GM21526 (cell line): ENCODE measurements around the gene MCEMP1.

Experiments
- ATAC-seq: cut with Tn5 transposase; IDR thresholded peaks from one replicate; pipeline ENCODE4 v1.9.1; 2021; ENCODE audit warnings: moderate library complexity; ENCODE audit not compliant: unreplicated experiment, low FRiP score

Gene MCEMP1

GRCh38 chr19:7718668-7719067 lies 41.8 kb downstream of the MCEMP1 start:
- ATAC-seq = no peak

GRCh38 chr19:7720351-7720750 lies 43.5 kb downstream of the MCEMP1 start:
- no peak for ATAC-seq

DNA sequence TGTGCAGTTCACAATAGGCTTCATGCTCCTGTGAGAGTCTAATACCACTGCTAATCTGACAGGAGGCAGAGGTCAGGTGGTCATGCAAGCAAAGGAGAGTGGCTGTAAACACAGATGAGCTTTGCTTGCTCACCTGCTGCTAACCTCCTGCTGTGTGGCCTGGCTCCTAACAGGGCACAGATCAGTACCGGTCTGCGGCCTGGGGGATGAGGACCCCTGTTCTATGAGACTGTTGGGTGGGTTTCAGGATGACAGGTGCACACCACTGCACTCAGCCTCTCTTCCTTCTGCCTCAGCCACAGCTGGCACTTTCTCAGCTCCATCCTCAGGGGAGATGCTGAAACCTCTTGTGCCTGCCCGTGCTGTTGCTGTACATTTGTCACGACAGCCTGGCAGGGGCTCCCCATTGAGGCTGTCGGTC lies 45.4 kb downstream of the MCEMP1 start:
- no peak for ATAC-seq

GRCh38 chr19:7725791-7726190 lies 48.9 kb downstream of the MCEMP1 start:
- ATAC-seq = no peak

DNA sequence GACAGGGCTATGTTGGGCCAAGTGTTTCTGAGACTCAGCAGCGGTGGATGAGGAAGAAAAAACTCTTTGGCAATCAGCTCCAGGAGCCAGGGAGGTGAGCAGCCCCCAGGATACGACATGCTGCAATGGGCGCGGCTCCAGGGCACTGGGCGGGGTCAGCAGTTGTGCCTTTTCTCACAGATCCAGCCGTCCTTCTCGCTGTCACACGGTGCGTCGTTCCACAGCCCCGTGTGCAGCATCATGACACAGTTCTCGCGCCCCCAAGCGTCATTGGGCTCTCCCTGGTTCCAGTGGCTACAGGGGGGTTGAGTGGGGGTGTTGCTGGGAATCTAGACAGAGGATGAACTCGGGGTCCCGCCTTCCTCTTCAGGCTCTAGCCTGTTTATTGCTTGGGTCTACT lies 52.3 kb downstream of the MCEMP1 start:
- no peak for ATAC-seq
